HG03354 (cell line): Measurements from ENCODE around the gene SIAH1.
"Not testable (repeated sequence)": the region's sequence is repeated elsewhere in the genome, so short reads cannot be mapped to it uniquely, and the experiment has no call there.

ENCODE experiments used
- ATAC-seq: cut with Tn5 transposase; IDR thresholded peaks from one replicate; pipeline ENCODE4 v1.9.1; 2021; ENCODE audit warnings: mild to moderate bottlenecking; ENCODE audit not compliant: unreplicated experiment, poor library complexity, severe bottlenecking

Gene SIAH1

GRCh38 chr16:48385253-48386150 is at the start of gene SIAH1:
Gene SIAH1 (minus strand): TSS chr16:48385413. CDS start chr16:48362428, 22,985 bp downstream.
- ATAC-seq = peak; percentile 74

- ATAC-seq = no peak
These were observed 49.6 kb upstream of the SIAH1 start for GRCh38 chr16:48434653-48435317.

- ATAC-seq = no peak
These were observed 48.8 kb upstream of the SIAH1 start for GRCh38 chr16:48433850-48434530.

GRCh38 chr16:48433116-48433849 is 48.1 kb upstream of the SIAH1 start:
- ATAC-seq = no peak

GRCh38 chr16:48432136-48432535 is 46.9 kb upstream of the SIAH1 start:
- peak; percentile 92 for ATAC-seq

- ATAC-seq = no peak
These were observed 45.7 kb upstream of the SIAH1 start for GRCh38 chr16:48430890-48431289.

- no peak for ATAC-seq
These were observed 41.3 kb upstream of the SIAH1 start for GRCh38 chr16:48426244-48427141.

- ATAC-seq = no peak
These were observed 37.3 kb upstream of the SIAH1 start for GRCh38 chr16:48422537-48422936.

GRCh38 chr16:48421741-48422140 is 36.5 kb upstream of the SIAH1 start:
- no peak for ATAC-seq

- ATAC-seq = no peak
These were observed 35.2 kb upstream of the SIAH1 start for GRCh38 chr16:48420437-48420836.

GRCh38 chr16:48416617-48417016 is 31.4 kb upstream of the SIAH1 start:
- not testable (repeated sequence) for ATAC-seq

GRCh38 chr16:48413272-48413671 is 28.1 kb upstream of the SIAH1 start:
- ATAC-seq = no peak

- ATAC-seq = no peak
These were observed 24.8 kb upstream of the SIAH1 start for GRCh38 chr16:48409839-48410632.

GRCh38 chr16:48408688-48409087 is 23.5 kb upstream of the SIAH1 start:
- ATAC-seq = no peak

GRCh38 chr16:48405907-48406306 is 20.7 kb upstream of the SIAH1 start:
- ATAC-seq = no peak

- ATAC-seq = no peak
These were observed 19.9 kb upstream of the SIAH1 start for GRCh38 chr16:48405153-48405552.

GRCh38 chr16:48402547-48402946 is 17.3 kb upstream of the SIAH1 start:
- not testable (repeated sequence) for ATAC-seq

- no peak for ATAC-seq
These were observed 10.2 kb upstream of the SIAH1 start for GRCh38 chr16:48395375-48395774.
